Natural killer cell (primary cell): ENCODE results near the gene TMEM115. TPM values are rescaled to one million over a fixed set of nuclear protein-coding genes. Genes with fewer than 3 reads are reported as not detected.
A peak's percentile ranks its signal among the peaks of the same experiment; 100 is the strongest.

Source experiments
- ATAC-seq, 3 donors: fragments of 150-1000 bp in 2 of 3; fragments of 200-7000 bp in 1 of 3; cut with Tn5 transposase; 1 replicate in 1 of 3; 2 replicates in 2 of 3; pipeline ENCODE4 v1.10.0; 2021; ENCODE audit warnings: mild to moderate bottlenecking in 2 of 3, moderate library complexity in 2 of 3
- DNase-seq, 2 donors: peaks; one replicate each; pipeline versions ENCODE4 v3.0.0 to v3.0.0-alpha.2; 2013 to 2021; ENCODE audit warnings: mixed read lengths in 1 of 2
- H3K27ac ChIP-seq: one replicate; pipeline ENCODE4 v1.5.1; 2013; ENCODE audit warnings: mild to moderate bottlenecking, low read length
- H3K27me3 ChIP-seq: one replicate; pipeline ENCODE4 v1.6.1; 2013; ENCODE audit warnings: low read length; ENCODE audit not compliant: control insufficient read depth, insufficient read depth
- H3K36me3 ChIP-seq: one replicate; pipeline ENCODE4 v1.6.1; 2013; ENCODE audit warnings: low read length; ENCODE audit not compliant: control insufficient read depth, insufficient read depth
- H3K4me1 ChIP-seq: one replicate; pipeline ENCODE4 v1.6.1; 2013; ENCODE audit warnings: low read length; ENCODE audit not compliant: control insufficient read depth, insufficient read depth
- H3K4me3 ChIP-seq: one replicate; pipeline ENCODE4 v1.5.1; 2013; ENCODE audit warnings: low read length
- H3K9me3 ChIP-seq: one replicate; pipeline ENCODE4 v1.6.1; 2013; ENCODE audit warnings: low read length; ENCODE audit not compliant: control insufficient read depth, insufficient read depth
- H3K27ac Mint-ChIP-seq, 2 donors: one replicate each; pipeline ENCODE4 v1.8.0; 2022; ENCODE audit warnings: mild to moderate bottlenecking in 2 of 2, mixed read lengths in 2 of 2, moderate library complexity in 1 of 2
- H3K27me3 Mint-ChIP-seq, 2 donors: one replicate each; pipeline ENCODE4 v1.8.0; 2022; ENCODE audit warnings: low read depth in 2 of 2, mixed read lengths in 2 of 2
- H3K36me3 Mint-ChIP-seq: one replicate; pipeline ENCODE4 v1.8.0; 2022; ENCODE audit warnings: mixed read lengths
- H3K4me1 Mint-ChIP-seq, 2 donors: one replicate each; pipeline ENCODE4 v1.8.0; 2022; ENCODE audit warnings: mixed read lengths in 2 of 2
- H3K4me3 Mint-ChIP-seq: one replicate; pipeline ENCODE4 v1.8.0; 2022; ENCODE audit warnings: mild to moderate bottlenecking, moderate library complexity, mixed read lengths
- H3K9me3 Mint-ChIP-seq, 2 donors: one replicate each; pipeline ENCODE4 v1.8.0; 2022; ENCODE audit warnings: mixed read lengths in 2 of 2
- WGBS: methylation state at CpG from one replicate; pipeline ENCODE4 v1.1.7; 2013; ENCODE audit warnings: missing lambda C conversion rate; ENCODE audit not compliant: insufficient coverage; 5-methylcytosine and 5-hydroxymethylcytosine counted together
- intact Hi-C: fragments of 100-400 bp; cut with micrococcal nuclease; formaldehyde crosslinking; loops from one replicate; pipeline ENCODE4 v1.14.2; 2022
- total RNA-seq, 4 donors: library from RNA; stranded (reverse); fragments of 120-200 nt in 1 of 4; gene quantifications; one replicate each; pipeline versions ENCODE4 v1.2.3 to v1.2.4, GENCODE V29; 2013 to 2022
- TF ChIP-seq, protein P1 (sequence below): fragments of 200-600 bp; IDR thresholded peaks from one replicate; pipeline ENCODE4 v1.8.0; 2022; ENCODE audit warnings: antibody characterized with exemption

The TMEM115 gene
- total RNA-seq, 3 donors from 2014 or later (not counting 1 experiment from before 2014, with no cell fraction given) = 15.3 to 24.3 (median 22.7) TPM

GRCh38 chr3:50340448-50341329, 18.6 kb downstream of the TMEM115 start, which contains the start of gene RASSF1:
Gene RASSF1, minus strand, starts transcription at chr3:50340836. Its CDS starts 31 bp downstream, at chr3:50340805.
- Histone ChIP-seq H3K36me3 (peaks cover 11% of the 10 kb centered on the region), H3K27ac (peak within 1 kb of the TSS; percentile 93), H3K27me3 (no peaks in the 10 kb centered on the region), H3K9me3 (no peaks in the 10 kb centered on the region), H3K4me1 (peaks cover 70% of the 10 kb centered on the region), H3K4me3 (peak within 1 kb of the TSS; percentile 80)
- Mint-ChIP-seq H3K4me1 (peaks cover 45 to 88% of the 10 kb centered on the region in 2 donors), H3K27me3 (no peaks in the 10 kb centered on the region), H3K9me3 (no peaks in the 10 kb centered on the region), H3K36me3 (peaks cover 13% of the 10 kb centered on the region), H3K27ac (peak within 1 kb of the TSS; percentile 93 to 96), H3K4me3 (peak within 1 kb of the TSS; percentile 98)
- peak; percentile 23 to 64 (median 51) for ATAC-seq
- peak; percentile 73 to 79 for DNase-seq
- under 1% methylated on average over 85 of the region's 85 CpGs for WGBS
- intact Hi-C loops = no loop called here
- TF ChIP-seq, protein P1, sequence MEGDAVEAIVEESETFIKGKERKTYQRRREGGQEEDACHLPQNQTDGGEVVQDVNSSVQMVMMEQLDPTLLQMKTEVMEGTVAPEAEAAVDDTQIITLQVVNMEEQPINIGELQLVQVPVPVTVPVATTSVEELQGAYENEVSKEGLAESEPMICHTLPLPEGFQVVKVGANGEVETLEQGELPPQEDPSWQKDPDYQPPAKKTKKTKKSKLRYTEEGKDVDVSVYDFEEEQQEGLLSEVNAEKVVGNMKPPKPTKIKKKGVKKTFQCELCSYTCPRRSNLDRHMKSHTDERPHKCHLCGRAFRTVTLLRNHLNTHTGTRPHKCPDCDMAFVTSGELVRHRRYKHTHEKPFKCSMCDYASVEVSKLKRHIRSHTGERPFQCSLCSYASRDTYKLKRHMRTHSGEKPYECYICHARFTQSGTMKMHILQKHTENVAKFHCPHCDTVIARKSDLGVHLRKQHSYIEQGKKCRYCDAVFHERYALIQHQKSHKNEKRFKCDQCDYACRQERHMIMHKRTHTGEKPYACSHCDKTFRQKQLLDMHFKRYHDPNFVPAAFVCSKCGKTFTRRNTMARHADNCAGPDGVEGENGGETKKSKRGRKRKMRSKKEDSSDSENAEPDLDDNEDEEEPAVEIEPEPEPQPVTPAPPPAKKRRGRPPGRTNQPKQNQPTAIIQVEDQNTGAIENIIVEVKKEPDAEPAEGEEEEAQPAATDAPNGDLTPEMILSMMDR = no peak

DNA sequence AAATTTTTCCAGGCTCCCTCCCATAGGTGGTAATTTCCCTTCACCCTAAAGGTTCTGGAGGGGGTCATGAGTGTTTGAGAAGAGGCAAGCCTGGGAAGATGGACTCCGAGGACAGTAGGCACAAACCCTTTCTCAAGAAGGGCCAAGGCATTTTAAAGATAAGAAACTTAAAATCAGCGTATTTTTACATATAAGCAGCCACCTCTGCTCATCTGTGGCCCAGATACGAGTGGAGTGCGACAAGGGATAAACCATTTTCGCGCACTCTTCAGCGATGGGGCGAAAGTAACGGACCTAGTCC, 19.2 kb downstream of the TMEM115 start:
- peak overlapping the region; percentile 98 for H3K4me3 Mint-ChIP-seq
- H3K27ac Mint-ChIP-seq = peak overlapping the region; percentile 93 to 96
- Histone ChIP-seq H3K27me3 (no peaks in the 10 kb centered on the region), H3K27ac (peak overlapping the region; percentile 93), H3K36me3 (peaks cover 11% of the 10 kb centered on the region), H3K4me3 (peak overlapping the region; percentile 80), H3K4me1 (peaks cover 70% of the 10 kb centered on the region), H3K9me3 (no peaks in the 10 kb centered on the region)
- peaks cover 50 to 89% of the 10 kb centered on the region in 2 donors for H3K4me1 Mint-ChIP-seq
- H3K9me3 Mint-ChIP-seq = no peaks in the 10 kb centered on the region
- TF ChIP-seq, protein P1 = no peak
- no peak for ATAC-seq
- H3K27me3 Mint-ChIP-seq = no peaks in the 10 kb centered on the region
- no peak for DNase-seq
- intact Hi-C loops = no loop called here
- peaks cover 13% of the 10 kb centered on the region for H3K36me3 Mint-ChIP-seq
- WGBS = under 1% methylated on average over 9 of the region's 9 CpGs

DNA sequence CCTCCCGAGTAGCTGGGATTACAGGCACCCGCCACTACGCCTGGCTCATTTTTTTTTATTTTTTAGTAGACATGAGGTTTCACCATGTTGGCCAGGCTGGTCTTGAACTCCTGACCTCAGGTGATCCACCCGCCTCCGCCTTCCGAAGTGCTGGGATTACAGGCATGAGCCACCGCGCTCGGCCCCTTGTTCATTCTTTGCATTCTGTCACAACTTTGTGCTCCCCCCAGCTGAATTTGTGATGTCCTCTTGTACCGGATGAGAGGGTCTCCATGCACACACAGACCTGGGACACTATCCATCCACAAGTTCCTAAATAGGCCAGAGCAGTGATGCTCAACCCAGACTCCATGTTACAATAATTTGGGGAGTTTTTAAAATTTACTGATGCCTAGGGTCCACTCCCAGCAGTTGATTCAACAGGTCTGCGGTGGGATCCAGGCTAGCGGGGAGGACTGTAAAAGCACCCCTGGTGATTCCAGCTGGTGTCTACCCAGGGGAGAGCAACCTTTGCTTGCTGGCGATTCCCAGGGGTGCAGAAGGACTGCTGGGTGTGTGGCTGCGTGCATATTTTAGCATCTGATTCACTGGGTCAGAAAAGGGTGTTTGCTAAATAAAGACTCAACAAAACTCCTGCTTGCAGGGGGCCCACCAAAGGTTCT, 19.7 kb downstream of the TMEM115 start:
- Mint-ChIP-seq H3K4me1 (peaks cover 50 to 87% of the 10 kb centered on the region in 2 donors), H3K27ac (peak overlapping the region; percentile 93 to 96), H3K27me3 (no peaks in the 10 kb centered on the region), H3K4me3 (peak overlapping the region; percentile 98), H3K9me3 (no peaks in the 10 kb centered on the region), H3K36me3 (peaks cover 13% of the 10 kb centered on the region)
- no peaks in the 10 kb centered on the region for H3K27me3 ChIP-seq
- WGBS = 12% methylated on average over 14 of the region's 14 CpGs
- H3K9me3 ChIP-seq = no peaks in the 10 kb centered on the region
- TF ChIP-seq, protein P1 = no peak
- peak overlapping the region; percentile 80 for H3K4me3 ChIP-seq
- H3K27ac ChIP-seq = peak overlapping the region; percentile 93
- H3K4me1 ChIP-seq = peaks cover 71% of the 10 kb centered on the region
- DNase-seq = no peak
- peaks cover 11% of the 10 kb centered on the region for H3K36me3 ChIP-seq
- intact Hi-C loops = loop anchor here (2.0 to 5.0 kb wide), 2 partner anchors 19 to 42 kb away; partner anchors contain the start of genes HYAL3, NAA80 and TMEM115
- ATAC-seq = no peak
